HG03039 (cell line): ENCODE data around the gene ABCA3.

Experiments
- ATAC-seq: cut with Tn5 transposase; IDR thresholded peaks from one replicate; pipeline ENCODE4 v1.9.1; 2021; ENCODE audit warnings: mild to moderate bottlenecking, moderate library complexity; ENCODE audit not compliant: unreplicated experiment

The ABCA3 gene

DNA sequence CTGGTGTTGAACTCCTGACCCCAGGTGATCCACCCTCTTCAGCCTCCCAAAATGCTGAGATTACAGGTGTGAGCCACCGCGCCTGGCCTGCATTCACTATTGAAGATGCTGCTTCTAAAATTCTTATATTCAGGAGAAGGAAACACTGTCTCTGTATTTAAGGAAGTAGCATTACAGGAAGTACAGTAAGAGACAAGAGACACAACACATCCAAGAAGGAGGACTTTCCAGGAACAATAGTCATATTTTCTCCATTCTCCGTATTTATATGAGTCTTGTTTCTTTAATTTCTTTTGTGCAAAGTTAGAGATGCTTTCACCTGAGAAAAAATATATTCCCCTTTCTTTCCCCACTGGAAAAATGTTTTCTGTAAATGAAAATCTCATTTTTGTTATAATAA is 18.3 kb upstream of the ABCA3 start:
- ATAC-seq: no peak

- ATAC-seq: no peak
Observed at GRCh38 chr16:2357331-2357730, 16.8 kb upstream of the ABCA3 start.

GRCh38 chr16:2350500-2350899 is 10.0 kb upstream of the ABCA3 start:
- no peak for ATAC-seq

- ATAC-seq: no peak
Observed at GRCh38 chr16:2343211-2343610, 2.7 kb upstream of the ABCA3 start.

- no peak for ATAC-seq
Observed at GRCh38 chr16:2341456-2342447, 1.2 kb upstream of the ABCA3 start.

GRCh38 chr16:2339521-2340484 is 725 bp downstream of the ABCA3 start:
- peak; percentile 24 for ATAC-seq

- no peak for ATAC-seq
Observed at GRCh38 chr16:2337431-2338296, 2.9 kb downstream of the ABCA3 start.

- ATAC-seq: no peak
Observed at GRCh38 chr16:2335286-2335895, 5.1 kb downstream of the ABCA3 start.

DNA sequence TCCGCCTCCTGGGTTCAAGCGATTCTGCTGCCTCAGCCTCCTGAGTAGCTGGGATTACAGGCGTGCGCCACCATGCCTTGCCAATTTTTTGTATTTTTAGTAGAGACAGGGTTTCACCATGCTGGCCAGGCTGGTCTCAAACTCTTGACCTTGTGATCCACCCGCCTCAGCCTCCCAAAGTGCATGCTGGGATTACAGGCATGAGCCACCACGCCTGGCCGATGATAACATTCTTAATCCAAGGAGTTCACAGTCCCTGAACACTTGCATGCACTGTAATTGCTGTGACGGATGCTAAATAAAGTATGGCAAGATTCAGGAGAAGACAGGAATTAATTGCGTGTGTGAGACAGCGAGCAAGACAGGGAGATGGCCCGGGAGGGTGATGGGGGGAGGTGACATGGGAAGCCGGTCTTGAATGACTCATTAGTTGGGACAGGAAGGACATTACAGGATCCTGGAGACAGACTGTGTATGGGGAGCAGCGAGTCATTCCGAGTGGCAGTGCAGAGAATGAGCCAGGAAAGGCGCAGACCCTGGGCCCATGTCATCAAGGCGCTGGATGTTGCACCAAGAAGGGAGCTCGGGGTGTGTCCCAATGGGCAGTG is 6.7 kb downstream of the ABCA3 start:
- ATAC-seq: no peak

GRCh38 chr16:2333231-2333630 is 7.3 kb downstream of the ABCA3 start:
- ATAC-seq: no peak

DNA sequence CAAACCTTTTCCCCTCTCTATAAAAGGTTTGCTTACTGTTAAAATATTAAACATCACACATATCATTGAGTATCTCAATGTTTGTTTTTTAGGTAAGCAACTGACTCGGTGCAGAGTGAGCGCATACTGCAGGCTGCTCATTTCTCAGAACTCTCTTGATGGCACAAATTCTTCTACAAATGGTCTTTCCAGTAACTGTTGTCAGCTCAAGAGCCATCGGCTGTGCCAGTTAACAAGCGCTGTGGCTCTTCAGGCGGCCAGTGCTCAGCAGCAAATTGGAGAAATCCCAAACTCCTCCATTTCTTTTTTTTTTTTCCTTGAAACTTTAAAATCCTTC is 8.6 kb downstream of the ABCA3 start:
- ATAC-seq: no peak

DNA sequence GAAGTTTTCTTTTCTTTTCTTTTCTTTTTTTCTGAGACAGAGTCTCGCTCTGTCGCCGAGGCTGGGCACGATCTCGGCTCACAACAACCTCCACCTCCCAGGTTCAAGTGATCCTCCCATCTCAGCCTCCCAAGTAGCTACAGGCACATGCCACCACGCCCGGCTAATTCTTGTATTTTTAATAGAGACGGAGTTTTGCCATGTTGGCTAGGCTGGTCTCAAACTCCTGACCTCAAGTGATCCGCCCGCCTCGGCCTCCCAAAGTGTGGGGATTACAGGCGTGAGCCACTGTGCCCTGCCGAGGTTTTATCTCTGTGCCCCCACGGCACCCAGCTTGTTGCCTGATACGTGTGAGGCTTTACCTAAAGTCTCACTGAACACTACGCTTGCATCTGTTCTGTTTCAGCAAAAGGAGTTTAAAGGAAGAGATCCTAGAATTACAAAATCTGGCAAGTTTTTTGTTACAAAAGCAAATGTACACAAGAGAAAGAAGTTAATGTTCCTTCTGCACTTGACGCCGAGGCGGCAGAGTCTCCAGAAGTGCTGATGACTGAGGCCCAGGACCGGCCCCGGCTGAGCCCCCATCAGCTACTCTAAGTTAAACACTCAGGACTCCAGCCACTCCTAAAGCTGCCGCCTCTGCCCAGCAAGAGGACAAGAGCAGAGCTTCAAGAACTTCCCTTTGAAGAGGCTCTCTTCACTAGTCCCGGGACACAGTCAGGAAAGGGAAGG is 9.2 kb downstream of the ABCA3 start:
- no peak for ATAC-seq

- ATAC-seq: no peak
Observed at GRCh38 chr16:2329532-2329931, 11.0 kb downstream of the ABCA3 start.

- no peak for ATAC-seq
Observed at GRCh38 chr16:2328428-2328827, 12.1 kb downstream of the ABCA3 start.

DNA sequence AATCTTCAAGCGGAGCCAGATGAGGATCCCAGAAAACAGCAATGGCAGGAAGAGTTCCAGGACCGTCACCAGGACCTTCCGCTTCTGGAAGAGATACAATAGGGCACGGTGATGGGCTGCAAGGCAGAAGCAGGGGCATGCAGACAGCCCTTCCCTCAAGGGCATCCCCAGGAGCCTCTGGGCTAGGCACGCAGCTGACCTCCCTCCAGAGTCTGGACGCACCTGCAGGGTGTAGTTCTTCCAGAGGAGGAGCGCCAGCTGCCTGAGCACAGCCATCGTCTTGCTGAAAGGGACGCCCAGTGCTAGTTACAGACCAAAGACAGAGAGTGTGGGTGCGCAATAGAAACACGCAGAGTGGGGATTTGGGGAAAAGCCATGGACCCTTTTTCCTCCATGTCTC is 14.3 kb downstream of the ABCA3 start:
- no peak for ATAC-seq

DNA sequence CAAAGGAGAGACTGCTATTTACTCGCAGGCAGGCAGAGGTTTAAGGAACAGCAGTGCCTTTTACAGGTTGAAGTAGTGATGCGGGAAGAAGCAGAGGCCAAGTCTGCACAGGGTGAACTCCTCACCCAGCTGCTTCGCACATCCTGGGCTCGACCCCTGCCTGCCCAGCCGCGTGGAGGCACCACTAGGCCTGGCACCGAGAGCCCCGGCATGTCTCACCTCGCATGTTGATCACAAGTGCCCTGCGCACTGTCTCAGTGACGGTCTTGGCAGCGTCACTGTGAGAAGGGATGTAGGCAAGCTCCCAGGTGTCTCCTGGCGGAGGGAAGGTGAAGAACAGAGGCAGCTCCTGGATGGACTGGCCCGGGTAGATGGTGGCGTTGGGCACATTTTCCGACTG is 14.7 kb downstream of the ABCA3 start:
- ATAC-seq: no peak

DNA sequence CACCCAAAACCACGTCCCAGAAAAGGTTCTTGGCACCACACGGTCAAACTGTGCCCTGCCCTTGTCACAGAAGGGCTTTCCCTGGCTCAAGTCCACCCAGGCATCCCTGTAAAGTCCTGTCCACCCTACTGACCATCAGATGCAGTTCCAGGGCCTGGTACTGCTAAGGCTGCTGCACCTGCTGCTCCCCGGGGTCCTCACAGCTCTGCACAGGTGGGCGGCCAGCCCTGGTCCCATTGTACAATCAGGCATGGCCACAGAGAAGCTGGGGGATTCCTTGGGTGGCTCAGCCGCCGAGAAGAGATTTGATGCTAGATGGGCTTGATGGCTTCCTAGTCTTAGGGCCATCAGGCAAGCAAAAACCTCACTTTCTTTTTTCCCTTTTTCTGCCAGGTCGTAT is 15.3 kb downstream of the ABCA3 start:
- ATAC-seq: no peak

GRCh38 chr16:2324296-2324859 is 16.1 kb downstream of the ABCA3 start:
- no peak for ATAC-seq

DNA sequence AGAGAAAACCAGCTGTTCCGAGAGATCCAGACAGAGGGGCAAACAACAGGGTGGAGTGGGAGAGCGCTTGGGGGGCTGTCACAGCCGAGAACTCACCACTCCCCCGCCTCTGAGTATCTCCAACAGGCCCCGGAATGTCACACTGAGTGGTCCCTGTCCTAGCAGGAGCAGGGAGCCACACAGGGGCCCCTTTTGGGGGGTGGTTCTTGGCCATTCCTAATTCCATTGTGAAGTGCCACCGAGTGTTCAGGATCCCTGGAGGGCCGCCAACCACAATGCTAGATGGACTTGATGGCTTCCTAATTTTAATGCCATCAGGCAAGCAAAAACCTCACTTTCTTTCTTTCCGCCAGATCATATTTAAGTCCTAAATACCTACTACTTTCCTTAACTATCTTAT is 16.8 kb downstream of the ABCA3 start:
- no peak for ATAC-seq
